Measurements from ENCODE around the gene PKHD1.

Gene PKHD1

DNA sequence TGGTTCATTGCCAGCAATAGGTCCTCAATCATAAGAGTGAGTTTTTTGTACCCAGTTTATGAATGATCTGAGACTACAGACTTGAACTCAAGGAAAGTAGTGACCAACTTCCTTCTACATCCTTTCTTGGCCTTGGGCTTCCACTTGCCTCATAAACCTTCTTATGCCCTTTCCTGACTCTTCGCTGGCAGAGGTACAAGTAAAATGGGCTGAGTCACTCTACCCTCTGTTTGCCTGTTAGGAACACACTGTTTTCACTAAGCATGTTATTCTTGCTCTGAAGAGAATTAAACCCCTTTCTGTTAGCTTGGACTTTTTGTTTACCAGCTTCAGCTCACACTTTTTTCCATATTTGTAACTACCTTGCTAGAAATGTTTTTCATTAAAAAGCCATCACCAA, 74.4 kb downstream of the PKHD1 start:
- TF ChIP-seq, protein P1, sequence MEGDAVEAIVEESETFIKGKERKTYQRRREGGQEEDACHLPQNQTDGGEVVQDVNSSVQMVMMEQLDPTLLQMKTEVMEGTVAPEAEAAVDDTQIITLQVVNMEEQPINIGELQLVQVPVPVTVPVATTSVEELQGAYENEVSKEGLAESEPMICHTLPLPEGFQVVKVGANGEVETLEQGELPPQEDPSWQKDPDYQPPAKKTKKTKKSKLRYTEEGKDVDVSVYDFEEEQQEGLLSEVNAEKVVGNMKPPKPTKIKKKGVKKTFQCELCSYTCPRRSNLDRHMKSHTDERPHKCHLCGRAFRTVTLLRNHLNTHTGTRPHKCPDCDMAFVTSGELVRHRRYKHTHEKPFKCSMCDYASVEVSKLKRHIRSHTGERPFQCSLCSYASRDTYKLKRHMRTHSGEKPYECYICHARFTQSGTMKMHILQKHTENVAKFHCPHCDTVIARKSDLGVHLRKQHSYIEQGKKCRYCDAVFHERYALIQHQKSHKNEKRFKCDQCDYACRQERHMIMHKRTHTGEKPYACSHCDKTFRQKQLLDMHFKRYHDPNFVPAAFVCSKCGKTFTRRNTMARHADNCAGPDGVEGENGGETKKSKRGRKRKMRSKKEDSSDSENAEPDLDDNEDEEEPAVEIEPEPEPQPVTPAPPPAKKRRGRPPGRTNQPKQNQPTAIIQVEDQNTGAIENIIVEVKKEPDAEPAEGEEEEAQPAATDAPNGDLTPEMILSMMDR (IDR thresholded peaks at IDR 0.05; ENCODE audit: low read depth, low read length): no peak
- DNase-seq (ENCODE audit: extremely low read depth, low read depth): no peak

DNA sequence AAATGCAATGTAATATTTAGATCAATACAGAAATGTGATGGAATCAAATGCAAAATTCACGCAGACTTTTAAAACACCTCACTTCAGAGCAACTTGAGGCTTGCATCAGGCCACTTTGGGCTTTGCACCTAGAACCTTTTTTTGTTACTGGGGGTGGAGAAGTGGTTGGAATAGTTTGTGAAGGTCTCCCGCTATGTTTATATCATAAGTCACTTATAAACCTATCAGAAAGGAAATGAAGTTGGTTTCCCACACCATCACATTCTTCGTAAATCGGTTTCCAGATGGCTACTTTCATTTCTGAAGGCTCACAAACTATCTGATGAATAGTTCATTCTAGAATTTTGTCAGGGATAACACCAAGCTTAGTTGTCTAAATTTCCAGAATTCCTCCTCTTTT, 74.8 kb downstream of the PKHD1 start:
- TF ChIP-seq, protein P1 (IDR thresholded peaks at IDR 0.05; ENCODE audit: low read depth, low read length): no peak
- no peak for DNase-seq (ENCODE audit: extremely low read depth, low read depth)

DNA sequence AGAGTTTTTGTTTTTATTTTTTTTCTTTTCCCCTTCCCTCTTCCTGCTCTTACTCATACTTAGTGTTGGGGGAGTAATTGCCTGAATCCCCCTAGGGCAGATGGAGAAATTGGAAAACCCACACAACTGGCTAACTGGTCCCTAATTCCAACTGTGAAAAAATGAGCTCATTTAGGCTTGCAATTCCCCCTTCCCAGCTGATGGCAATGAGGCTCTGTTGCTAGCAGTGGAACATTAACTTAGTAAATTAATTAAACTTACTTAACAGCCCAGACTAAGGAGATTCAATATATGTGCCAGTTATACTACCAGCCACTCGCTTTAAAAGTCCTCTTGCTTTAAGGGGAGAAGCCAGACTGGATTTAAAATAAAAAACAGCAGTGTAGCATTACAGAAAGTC, 76.6 kb downstream of the PKHD1 start:
- TF ChIP-seq, protein P1 (IDR thresholded peaks at IDR 0.05; ENCODE audit: low read depth, low read length): no peak
- no peak for DNase-seq (ENCODE audit: extremely low read depth, low read depth)

DNA sequence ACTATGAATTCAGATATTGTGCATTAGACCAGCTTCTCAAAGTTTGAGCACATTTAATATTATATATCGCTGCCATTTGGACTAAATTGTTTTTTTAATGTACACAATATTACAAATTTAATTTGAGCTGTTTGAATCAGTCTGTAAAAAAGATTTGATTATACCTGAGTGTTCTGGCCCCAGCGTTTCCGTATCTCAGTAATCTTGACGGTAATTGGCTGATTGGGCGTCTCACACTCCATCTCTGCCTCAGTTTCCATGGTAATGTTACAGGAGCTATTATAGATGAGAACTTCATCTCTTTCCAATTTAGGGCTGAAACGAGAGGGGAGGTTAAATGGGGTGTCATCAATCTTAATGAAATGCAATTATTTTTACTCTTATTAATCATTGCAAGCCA, 77.3 kb downstream of the PKHD1 start:
- no peak for DNase-seq (ENCODE audit: extremely low read depth, low read depth)
- TF ChIP-seq, protein P1 (IDR thresholded peaks at IDR 0.05; ENCODE audit: low read depth, low read length): no peak

DNA sequence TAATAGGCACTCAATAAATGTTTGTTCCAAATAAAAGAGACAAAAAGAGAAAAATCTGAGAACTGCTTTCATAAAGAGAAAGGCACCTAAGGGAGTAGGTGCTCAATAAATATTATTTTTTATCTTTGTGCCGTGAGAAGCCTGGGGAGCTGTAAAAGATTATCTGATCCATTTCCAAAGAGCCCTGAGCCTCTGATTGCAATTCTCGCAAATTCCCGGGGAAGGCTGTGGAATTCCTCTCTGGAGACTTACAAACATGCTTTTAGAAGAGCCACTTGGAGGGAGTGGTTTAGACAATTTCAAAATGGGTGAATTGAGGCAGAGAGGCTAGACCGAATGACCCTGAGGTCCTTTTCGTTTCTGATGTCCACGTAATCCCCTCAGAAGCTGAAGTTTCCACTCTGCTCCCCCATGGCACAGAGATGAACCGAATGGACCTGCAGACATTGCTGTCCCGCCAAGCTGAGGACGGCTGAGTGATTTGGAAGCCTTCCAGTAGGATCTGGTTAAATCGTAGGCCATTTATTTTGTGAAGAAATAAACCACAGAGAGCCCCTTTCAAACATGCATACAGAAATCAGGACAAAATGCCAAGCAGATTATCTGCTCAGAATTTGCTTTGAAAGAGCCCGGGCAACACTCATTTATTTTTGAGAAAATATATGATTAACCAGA, 77.8 kb downstream of the PKHD1 start:
- no peak for DNase-seq (ENCODE audit: extremely low read depth, low read depth)
- TF ChIP-seq, protein P1 (IDR thresholded peaks at IDR 0.05; ENCODE audit: low read depth, low read length): no peak

DNA sequence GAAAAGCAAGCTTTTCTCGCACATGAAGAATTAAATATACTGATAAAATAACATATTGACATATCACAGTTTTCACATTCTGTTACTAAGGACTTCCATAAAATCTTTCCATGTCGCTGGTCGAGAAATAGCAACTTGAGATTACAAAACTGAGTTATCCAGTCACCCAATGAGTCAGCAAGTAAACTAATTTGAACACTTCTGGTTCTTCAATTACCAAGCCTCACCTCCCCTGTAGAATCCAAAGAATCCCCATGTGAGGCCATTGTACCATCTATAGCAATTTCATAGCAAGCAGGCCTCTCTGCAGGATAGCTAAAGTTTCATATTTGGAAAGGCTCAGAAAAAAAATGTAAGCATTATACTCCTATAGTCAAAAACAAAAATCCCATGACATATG, 87.3 kb downstream of the PKHD1 start:
- DNase-seq (ENCODE audit: extremely low read depth, low read depth): no peak

DNA sequence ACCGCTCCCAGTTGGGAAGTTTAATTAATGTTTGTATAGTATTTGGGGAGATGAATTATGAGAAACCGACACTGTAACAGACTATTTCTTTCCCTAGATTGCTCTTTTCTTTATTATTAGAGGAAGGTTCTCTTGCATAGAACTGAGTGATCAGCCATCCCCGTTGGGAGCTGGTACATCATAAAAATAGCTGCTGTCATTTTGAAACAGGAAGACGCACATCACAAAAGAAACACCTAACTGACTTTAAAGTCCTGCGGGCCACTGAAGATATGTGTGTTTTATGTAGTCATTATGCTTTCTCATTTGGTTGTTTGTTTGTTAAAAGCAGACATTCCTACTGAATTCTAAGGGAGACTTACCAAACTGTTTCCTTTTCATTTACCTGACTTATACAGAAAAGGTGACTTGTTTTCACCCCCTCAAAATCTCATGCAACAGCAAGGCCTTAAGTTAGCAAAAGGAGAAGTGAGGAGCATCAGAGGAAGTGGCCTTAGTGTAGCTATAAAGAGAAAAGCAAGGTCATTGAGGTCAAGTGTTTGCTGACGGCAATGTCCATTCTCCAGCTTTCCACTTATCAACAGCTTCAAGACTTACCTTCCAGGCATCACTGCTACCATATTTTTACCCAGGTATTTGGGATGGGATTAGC, 91.0 kb downstream of the PKHD1 start:
- TF ChIP-seq, protein P1 (IDR thresholded peaks at IDR 0.05; ENCODE audit: low read depth, low read length): no peak
- DNase-seq (ENCODE audit: extremely low read depth, low read depth): no peak

More for the DNA sequence above, 87.3 kb downstream of the PKHD1 start:
- TF ChIP-seq, protein P1 (IDR thresholded peaks at IDR 0.05; ENCODE audit: low read depth, low read length): no peak

All from AG09319 (cell line).